Measurements from ENCODE around the gene QSOX1. TPM values are rescaled to one million over a fixed set of nuclear protein-coding genes. Genes with fewer than 3 reads are reported as not detected.

Gene QSOX1
- total RNA-seq, 1 experiment from 2014 or later, result 226 TPM

DNA sequence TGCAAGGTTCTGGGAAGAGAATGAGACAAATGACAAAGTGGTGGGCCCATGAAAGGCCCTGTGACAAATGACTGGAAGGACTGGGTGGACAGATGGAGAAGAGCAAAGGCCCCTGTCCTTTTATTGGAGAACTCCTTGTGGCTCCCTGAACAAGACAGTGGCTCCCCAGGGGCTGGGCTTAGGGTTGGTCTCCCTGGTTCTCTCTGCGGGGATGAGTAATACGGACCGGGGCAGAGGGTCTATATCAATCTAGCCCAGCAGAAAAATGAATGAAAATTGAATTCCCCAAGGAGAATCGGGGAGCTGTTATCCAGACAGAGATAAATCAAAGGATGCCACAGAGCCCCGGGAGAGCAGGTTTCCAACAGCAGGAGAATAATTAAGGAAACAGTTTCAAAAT, 70.2 kb downstream of the QSOX1 start:
- Histone ChIP-seq H3K9me3 (ENCODE audit: insufficient read depth, low read depth) (no peaks in the 10 kb centered on the region), H3K27me3 (ENCODE audit: insufficient read depth, low read depth) (peaks cover 36% of the 10 kb centered on the region), H3K79me2 (ENCODE audit: low read depth) (no peaks in the 10 kb centered on the region), H4K20me1 (ENCODE audit: insufficient read depth) (no peaks in the 10 kb centered on the region), H2AFZ (no peak overlapping the region), H3K9me2 (ENCODE audit: insufficient read depth) (no peaks in the 10 kb centered on the region), H3K27ac (no peak overlapping the region), H3F3A (ENCODE audit: insufficient read depth, low read depth) (no peaks in the 10 kb centered on the region), H3K4me3 (no peak overlapping the region), H3K36me3 (ENCODE audit: low read depth) (no peaks in the 10 kb centered on the region), H3K4me1 (replicated peaks; ENCODE audit: insufficient read depth) (no peaks in the 10 kb centered on the region), H3K4me2 (no peak overlapping the region)
- intact Hi-C loops (cut with micrococcal nuclease; ENCODE audit: unreplicated experiment), result no loop called here
- no peak for DNase-seq
- TF ChIP-seq, protein P1, sequence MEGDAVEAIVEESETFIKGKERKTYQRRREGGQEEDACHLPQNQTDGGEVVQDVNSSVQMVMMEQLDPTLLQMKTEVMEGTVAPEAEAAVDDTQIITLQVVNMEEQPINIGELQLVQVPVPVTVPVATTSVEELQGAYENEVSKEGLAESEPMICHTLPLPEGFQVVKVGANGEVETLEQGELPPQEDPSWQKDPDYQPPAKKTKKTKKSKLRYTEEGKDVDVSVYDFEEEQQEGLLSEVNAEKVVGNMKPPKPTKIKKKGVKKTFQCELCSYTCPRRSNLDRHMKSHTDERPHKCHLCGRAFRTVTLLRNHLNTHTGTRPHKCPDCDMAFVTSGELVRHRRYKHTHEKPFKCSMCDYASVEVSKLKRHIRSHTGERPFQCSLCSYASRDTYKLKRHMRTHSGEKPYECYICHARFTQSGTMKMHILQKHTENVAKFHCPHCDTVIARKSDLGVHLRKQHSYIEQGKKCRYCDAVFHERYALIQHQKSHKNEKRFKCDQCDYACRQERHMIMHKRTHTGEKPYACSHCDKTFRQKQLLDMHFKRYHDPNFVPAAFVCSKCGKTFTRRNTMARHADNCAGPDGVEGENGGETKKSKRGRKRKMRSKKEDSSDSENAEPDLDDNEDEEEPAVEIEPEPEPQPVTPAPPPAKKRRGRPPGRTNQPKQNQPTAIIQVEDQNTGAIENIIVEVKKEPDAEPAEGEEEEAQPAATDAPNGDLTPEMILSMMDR (conservative IDR thresholded peaks at IDR 0.05), result no peak
- no peak for TF ChIP-seq EZH2 (IDR thresholded peaks at IDR 0.05; ENCODE audit: low read depth)
- ChIA-PET POLR2A (ENCODE audit: unreplicated experiment) (no interaction called here), CTCF (no interaction called here)
- BruUV-seq (replicated peaks), result no TSS peak

DNA sequence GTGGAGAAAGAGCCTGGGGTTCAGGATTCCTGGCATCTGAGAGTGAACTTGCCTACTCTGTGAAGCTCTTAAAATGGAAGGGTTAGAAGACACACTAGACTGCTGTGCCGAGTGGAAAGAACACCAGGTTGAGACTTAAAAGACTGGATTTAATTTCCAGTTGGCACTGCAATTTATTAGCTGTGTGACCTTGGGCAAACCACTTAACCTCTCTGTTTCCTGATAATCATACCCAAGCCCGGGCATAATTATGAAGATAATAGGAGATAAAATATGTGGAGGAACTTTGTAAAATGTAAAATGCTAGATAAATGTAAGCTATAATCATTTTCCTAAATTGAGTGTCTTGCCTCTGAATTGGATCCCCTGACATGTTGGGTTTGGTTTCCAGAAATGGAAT, 70.7 kb downstream of the QSOX1 start:
- no peaks in the 10 kb centered on the region for H3K9me2 ChIP-seq (ENCODE audit: insufficient read depth)
- no peaks in the 10 kb centered on the region for H3K9me3 ChIP-seq (ENCODE audit: insufficient read depth, low read depth)
- TF ChIP-seq, protein P1 (conservative IDR thresholded peaks at IDR 0.05), result no peak
- ChIA-PET CTCF (no interaction called here), POLR2A (ENCODE audit: unreplicated experiment) (no interaction called here)
- no peaks in the 10 kb centered on the region for H4K20me1 ChIP-seq (ENCODE audit: insufficient read depth)
- intact Hi-C loops (cut with micrococcal nuclease; ENCODE audit: unreplicated experiment), result no loop called here
- no peaks in the 10 kb centered on the region for H3K36me3 ChIP-seq (ENCODE audit: low read depth)
- H3K4me1 ChIP-seq (replicated peaks; ENCODE audit: insufficient read depth), result no peaks in the 10 kb centered on the region
- BruUV-seq (replicated peaks), result no TSS peak
- H3F3A ChIP-seq (ENCODE audit: insufficient read depth, low read depth), result no peaks in the 10 kb centered on the region
- no peak overlapping the region for H2AFZ ChIP-seq
- no peak for DNase-seq
- H3K4me3 ChIP-seq, result no peak overlapping the region
- H3K27me3 ChIP-seq (ENCODE audit: insufficient read depth, low read depth), result peaks cover 36% of the 10 kb centered on the region
- no peak overlapping the region for H3K4me2 ChIP-seq
- no peak overlapping the region for H3K27ac ChIP-seq
- no peaks in the 10 kb centered on the region for H3K79me2 ChIP-seq (ENCODE audit: low read depth)

GRCh38 chr1:180227861-180228647, 73.4 kb downstream of the QSOX1 start:
- no TSS peak for BruUV-seq (replicated peaks)
- Histone ChIP-seq H3K79me2 (ENCODE audit: low read depth) (no peaks in the 10 kb centered on the region), H3K4me1 (replicated peaks; ENCODE audit: insufficient read depth) (0 out of 2 replicates have a peak, but pooled peaks cover 4% of the 10 kb centered on the region), H2AFZ (no peak overlapping the region), H3K27me3 (ENCODE audit: insufficient read depth, low read depth) (peaks cover 28% of the 10 kb centered on the region), H3K9me2 (ENCODE audit: insufficient read depth) (no peaks in the 10 kb centered on the region), H3F3A (ENCODE audit: insufficient read depth, low read depth) (peaks cover 10% of the 10 kb centered on the region; the same call in 1 of the 2 replicates), H3K4me3 (no peak overlapping the region), H3K4me2 (no peak overlapping the region), H3K36me3 (ENCODE audit: low read depth) (no peaks in the 10 kb centered on the region), H3K27ac (no peak overlapping the region), H4K20me1 (ENCODE audit: insufficient read depth) (no peaks in the 10 kb centered on the region), H3K9me3 (ENCODE audit: insufficient read depth, low read depth) (no peaks in the 10 kb centered on the region)
- CTCF ChIA-PET, result no interaction called here
- DNase-seq, result no peak
- intact Hi-C loops (cut with micrococcal nuclease; ENCODE audit: unreplicated experiment), result no loop called here
- no peak for TF ChIP-seq EZH2 (IDR thresholded peaks at IDR 0.05; ENCODE audit: low read depth)
- TF ChIP-seq, protein P1 (conservative IDR thresholded peaks at IDR 0.05), result no peak
- POLR2A ChIA-PET (ENCODE audit: unreplicated experiment), result no interaction called here
